ENCODE measurements around the gene CNTD1.

The CNTD1 gene

DNA sequence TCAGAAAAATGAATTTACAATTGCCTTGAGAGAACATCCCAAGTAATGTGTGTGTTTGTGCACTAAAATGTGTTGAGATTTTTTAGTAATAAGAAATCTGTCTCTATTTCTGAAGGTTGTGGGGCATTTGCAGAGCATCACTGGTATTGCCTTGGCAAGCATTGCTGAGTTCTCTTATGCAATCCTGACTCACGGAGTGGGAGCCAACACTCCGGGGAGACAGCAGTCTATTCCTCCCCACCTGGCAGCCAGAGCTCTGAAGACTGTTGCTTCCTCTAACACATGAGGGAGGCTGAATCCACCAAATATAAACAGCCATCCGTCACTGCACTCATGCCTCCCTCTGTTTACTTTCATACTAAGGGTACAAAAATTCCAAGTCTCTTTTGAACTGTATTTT is 10.6 kb downstream of the CNTD1 start:
- TF ChIP-seq, protein P1, sequence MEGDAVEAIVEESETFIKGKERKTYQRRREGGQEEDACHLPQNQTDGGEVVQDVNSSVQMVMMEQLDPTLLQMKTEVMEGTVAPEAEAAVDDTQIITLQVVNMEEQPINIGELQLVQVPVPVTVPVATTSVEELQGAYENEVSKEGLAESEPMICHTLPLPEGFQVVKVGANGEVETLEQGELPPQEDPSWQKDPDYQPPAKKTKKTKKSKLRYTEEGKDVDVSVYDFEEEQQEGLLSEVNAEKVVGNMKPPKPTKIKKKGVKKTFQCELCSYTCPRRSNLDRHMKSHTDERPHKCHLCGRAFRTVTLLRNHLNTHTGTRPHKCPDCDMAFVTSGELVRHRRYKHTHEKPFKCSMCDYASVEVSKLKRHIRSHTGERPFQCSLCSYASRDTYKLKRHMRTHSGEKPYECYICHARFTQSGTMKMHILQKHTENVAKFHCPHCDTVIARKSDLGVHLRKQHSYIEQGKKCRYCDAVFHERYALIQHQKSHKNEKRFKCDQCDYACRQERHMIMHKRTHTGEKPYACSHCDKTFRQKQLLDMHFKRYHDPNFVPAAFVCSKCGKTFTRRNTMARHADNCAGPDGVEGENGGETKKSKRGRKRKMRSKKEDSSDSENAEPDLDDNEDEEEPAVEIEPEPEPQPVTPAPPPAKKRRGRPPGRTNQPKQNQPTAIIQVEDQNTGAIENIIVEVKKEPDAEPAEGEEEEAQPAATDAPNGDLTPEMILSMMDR (IDR thresholded peaks at IDR 0.05; ENCODE audit: low read depth, low read length, missing control alignments): no peak
- no peak for DNase-seq (ENCODE audit: low read depth)
- no peak overlapping the region for H3K4me3 ChIP-seq (ENCODE audit: low read depth, low read length)

DNA sequence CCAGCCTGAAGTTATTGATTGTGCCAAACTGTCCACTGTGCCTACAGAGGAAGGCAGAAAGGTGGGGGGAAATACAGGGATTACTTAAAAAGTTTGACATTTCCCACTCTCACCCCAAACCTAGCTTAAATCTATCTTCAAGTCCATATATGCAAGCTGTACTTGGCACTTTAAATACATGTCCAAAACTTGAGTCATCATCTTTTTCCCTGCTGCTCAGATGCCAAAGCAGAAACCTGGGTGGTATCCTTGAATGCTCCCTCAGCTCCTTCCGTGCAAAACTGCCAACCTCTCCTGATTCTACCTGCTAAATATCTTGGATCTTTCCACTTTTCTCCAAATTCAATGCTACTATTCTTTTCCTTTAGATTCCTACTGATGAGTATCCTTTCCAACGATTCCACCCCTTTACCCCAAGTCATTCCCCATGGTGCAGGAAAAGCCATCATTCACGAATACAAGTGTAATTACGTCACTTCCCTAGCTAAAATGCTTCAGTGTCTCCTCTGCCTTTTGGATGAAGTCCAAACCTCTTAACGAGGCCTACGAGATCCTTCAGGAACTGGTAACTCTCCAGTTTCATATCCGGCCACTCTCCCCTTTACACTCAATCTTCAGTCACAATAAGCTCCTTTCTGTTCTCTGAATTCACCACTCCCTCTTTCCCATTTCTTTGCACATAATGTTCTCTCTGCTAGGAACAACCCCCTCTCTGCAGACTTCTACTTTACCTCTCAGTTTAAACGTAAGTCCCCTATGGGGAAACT is 16.2 kb downstream of the CNTD1 start:
- DNase-seq (ENCODE audit: low read depth): no peak
- TF ChIP-seq, protein P1 (IDR thresholded peaks at IDR 0.05; ENCODE audit: low read depth, low read length, missing control alignments): no peak
- H3K4me3 ChIP-seq (ENCODE audit: low read depth, low read length): no peak overlapping the region

GRCh38 chr17:42817866-42818265 is 19.2 kb downstream of the CNTD1 start:
- TF ChIP-seq, protein P1 (IDR thresholded peaks at IDR 0.05; ENCODE audit: low read depth, low read length, missing control alignments): no peak

GRCh38 chr17:42818379-42818778 is 19.7 kb downstream of the CNTD1 start:
- TF ChIP-seq, protein P1 (IDR thresholded peaks at IDR 0.05; ENCODE audit: low read depth, low read length, missing control alignments): no peak
- no peak overlapping the region for H3K4me3 ChIP-seq (ENCODE audit: low read depth, low read length)
- no peak for DNase-seq (ENCODE audit: low read depth)

More at GRCh38 chr17:42817866-42818265, 19.2 kb downstream of the CNTD1 start:
- no peak for DNase-seq (ENCODE audit: low read depth)
- no peak overlapping the region for H3K4me3 ChIP-seq (ENCODE audit: low read depth, low read length)

GRCh38 chr17:42819939-42820535 is 21.4 kb downstream of the CNTD1 start:
- DNase-seq (ENCODE audit: low read depth): peak; percentile 19
- no peak overlapping the region for H3K4me3 ChIP-seq (ENCODE audit: low read depth, low read length)
- TF ChIP-seq, protein P1 (IDR thresholded peaks at IDR 0.05; ENCODE audit: low read depth, low read length, missing control alignments): peak; percentile 76

DNA sequence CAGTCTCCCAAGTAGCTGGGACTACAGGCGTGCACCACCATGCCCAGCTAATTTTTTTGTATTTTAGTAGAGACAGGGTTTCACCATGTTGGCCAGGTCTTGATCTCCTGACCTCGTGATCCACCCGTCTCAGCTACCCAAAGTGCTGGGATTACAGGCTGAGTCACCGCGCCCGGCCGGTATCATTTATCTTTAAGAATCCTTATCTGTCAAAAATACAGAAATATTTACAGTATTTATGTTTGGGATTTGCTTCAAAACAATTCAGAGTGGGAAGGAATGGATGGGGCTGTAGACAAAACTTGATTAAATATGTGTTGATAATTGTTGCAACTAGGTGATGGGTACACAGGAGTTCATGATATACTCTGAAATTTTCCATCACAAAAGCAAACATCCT is 22.5 kb downstream of the CNTD1 start:
- TF ChIP-seq, protein P1 (IDR thresholded peaks at IDR 0.05; ENCODE audit: low read depth, low read length, missing control alignments): no peak
- no peak for DNase-seq (ENCODE audit: low read depth)
- H3K4me3 ChIP-seq (ENCODE audit: low read depth, low read length): no peak overlapping the region
